Sigmoid colon (tissue), 7 donors: ENCODE data around the gene DNAJB12. TPM values are rescaled to one million over a fixed set of nuclear protein-coding genes. Genes with fewer than 3 reads are reported as not detected.
"Not testable (repeated sequence)": the region's sequence is repeated elsewhere in the genome, so short reads cannot be mapped to it uniquely, and the experiment has no call there.

Experiments
- DNase-seq: peaks from one replicate; pipeline ENCODE4 v3.0.0-alpha.2; 2019
- H3K27ac ChIP-seq, 4 donors: fragments of 200-600 bp; sonication (generic); one replicate each; pipeline ENCODE4 v1.5.1; 2016 to 2019; ENCODE audit warnings: mild to moderate bottlenecking in 1 of 4
- H3K27me3 ChIP-seq, 3 donors: fragments of 200-600 bp; sonication (generic); one replicate each; pipeline ENCODE4 v1.5.1; 2019; ENCODE audit warnings: mild to moderate bottlenecking in 1 of 3
- H3K36me3 ChIP-seq, 4 donors: fragments of 200-600 bp; sonication (generic); one replicate each; pipeline ENCODE4 v1.5.1; 2016 to 2019
- H3K4me1 ChIP-seq, 4 donors: fragments of 200-600 bp; sonication (generic); one replicate each; pipeline ENCODE4 v1.5.1; 2017 to 2019
- H3K4me3 ChIP-seq, 4 donors: fragments of 200-600 bp; sonication (generic); one replicate each; pipeline ENCODE4 v1.5.1; 2017 to 2019; ENCODE audit warnings: mild to moderate bottlenecking in 2 of 4, moderate library complexity in 1 of 4
- H3K9me3 ChIP-seq, 4 donors: fragments of 200-600 bp in 3 of 4; sonication (generic) in 3 of 4; one replicate each; pipeline versions ENCODE4 v1.5.1 to v1.6.1; 2013 to 2019
- CTCF ChIP-seq, 4 experiments: fragments of 450-650 bp in 3 of 4; fragments of 200-600 bp in 1 of 4; IDR thresholded peaks; one replicate each; pipeline ENCODE4 v1.5.1; 2016 to 2019; ENCODE audit warnings: antibody characterized with exemption in 4 of 4, mild to moderate bottlenecking in 3 of 4, moderate library complexity in 2 of 4
- EP300 ChIP-seq, 4 donors: sonication (generic); formaldehyde crosslinking; IDR thresholded peaks; one replicate each; pipeline ENCODE4 v1.6.1; 2017; ENCODE audit warnings: antibody characterized with exemption in 4 of 4
- POLR2A ChIP-seq, 2 donors: fragments of 450-650 bp; IDR thresholded peaks; one replicate each; pipeline ENCODE4 v1.6.1; 2016; ENCODE audit warnings: antibody characterized with exemption in 2 of 2, mild to moderate bottlenecking in 2 of 2, moderate library complexity in 2 of 2
- POLR2AphosphoS5 ChIP-seq, 4 donors: sonication (generic); formaldehyde crosslinking; IDR thresholded peaks; one replicate each; pipeline ENCODE4 v1.6.1; 2017; ENCODE audit warnings: antibody characterized with exemption in 4 of 4
- WGBS, 2 donors: extraction: QIAGEN DNeasy Blood & Tissue Kit; methylation state at CpG; one replicate each; pipeline ENCODE4 v1.1.7; 2013; 5-methylcytosine and 5-hydroxymethylcytosine counted together
- intact Hi-C: fragments of 100-400 bp; cut with DNase I; formaldehyde crosslinking; loops from one replicate; pipeline ENCODE4 v1.15.1; 2023
- polyA plus RNA-seq, 3 donors: library from polyadenylated mRNA; stranded (reverse); fragments of 200-250 nt; gene quantifications; one replicate each; pipeline ENCODE4 v1.2.3, GENCODE V29; 2013
- total RNA-seq, 4 donors: library from RNA; depleted of rRNA; stranded (reverse); fragments of >200 nt; gene quantifications; one replicate each; pipeline ENCODE4 v1.1.0, GENCODE V29; 2016
- donor health status: healthy with polysubstance abuse.
- donor health status: Bipolar disorder and iron deficiency.
- donor health status: healthy.

The DNAJB12 gene
- total and polyA plus RNA-seq, 7 donors, result 9.5 to 38.5 (median 27.1) TPM

DNA sequence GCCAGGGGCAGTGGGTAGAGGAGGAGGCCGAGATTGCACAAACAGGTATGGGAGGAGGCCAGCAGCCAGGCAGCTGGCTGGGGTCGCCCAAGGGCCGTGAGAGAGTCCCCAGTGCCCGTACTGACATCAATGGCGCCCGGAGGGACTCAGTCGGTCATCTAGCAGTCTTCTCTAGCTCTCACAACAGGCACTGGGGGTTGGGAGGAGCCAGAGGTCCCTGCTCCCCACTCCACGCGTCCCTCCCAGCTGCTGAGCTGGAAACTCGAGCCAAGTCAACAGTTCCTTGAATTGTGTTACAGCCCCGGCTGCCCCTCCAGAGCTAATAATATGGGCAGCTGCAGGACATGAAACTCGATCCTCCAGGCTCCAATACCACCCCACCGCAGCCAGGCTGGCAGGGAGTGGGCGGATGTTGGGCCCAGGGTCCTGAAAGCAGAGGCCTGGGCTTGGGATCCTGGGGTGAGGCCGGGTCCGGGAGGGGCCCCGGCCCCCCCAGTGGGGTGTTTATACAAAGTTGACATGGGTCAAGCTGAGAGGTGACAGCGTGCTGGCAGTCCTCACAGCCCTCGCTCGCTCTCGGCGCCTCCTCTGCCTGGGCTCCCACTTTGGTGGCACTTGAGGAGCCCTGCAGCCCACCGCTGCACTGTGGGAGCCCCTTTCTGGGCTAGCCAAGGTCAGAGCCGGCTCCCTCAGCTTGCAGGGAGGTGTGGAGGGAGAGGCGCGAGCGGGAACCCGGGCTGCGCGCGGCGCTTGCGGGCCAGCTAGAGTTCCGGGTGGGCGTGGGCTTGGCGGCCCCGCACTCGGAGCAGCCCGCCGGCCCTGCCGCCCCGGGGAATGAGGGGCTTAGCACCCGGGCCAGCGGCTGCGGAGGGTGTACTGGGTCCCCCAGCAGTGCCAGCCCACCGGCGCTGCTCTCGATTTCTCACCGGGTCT, 29.2 kb downstream of the DNAJB12 start:
- peak overlapping the region; percentile 27 to 60 (median 50) for H3K27ac ChIP-seq
- peaks cover 0 to 35% (median 32%) of the 10 kb centered on the region in 4 donors for H3K4me1 ChIP-seq
- H3K9me3 ChIP-seq, H3K36me3 ChIP-seq, H3K4me3 ChIP-seq, H3K27me3 ChIP-seq, intact Hi-C loops: not testable (repeated sequence)
- TF ChIP-seq POLR2AphosphoS5 (IDR thresholded peaks at IDR 0.05), result peak in 1 of 4 donors; percentile 28
- DNase-seq, result peak; percentile 81
- 85 to 86% methylated on average over 49 of the region's 49 CpGs for WGBS, 2 donors

DNA sequence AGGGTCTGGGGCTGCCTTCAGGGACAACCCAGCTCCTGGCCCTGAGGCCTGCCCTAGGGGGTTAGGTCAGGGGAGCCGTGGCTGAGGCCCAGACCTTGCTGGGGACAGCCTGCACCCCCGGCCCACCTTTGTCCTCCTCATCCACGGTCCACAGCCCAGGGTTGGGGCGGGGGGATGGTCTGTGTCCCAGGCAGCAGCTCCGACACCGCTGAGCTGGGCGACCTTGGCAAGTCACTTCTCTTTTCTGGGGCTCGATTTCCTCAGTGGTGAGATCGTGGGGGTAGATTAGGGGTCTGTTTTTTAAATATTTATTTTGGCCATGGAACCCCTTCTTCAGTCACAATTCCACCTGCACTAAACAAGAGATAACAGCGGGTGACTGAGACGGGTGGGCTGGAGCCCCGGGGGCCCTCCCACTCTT, 30.9 kb downstream of the DNAJB12 start:
- peaks cover 0 to 50% (median 48%) of the 10 kb centered on the region in 4 donors for H3K4me1 ChIP-seq
- 60 to 81% methylated on average over 12 of the region's 12 CpGs for WGBS, 2 donors
- H3K9me3 ChIP-seq, result no peaks in the 10 kb centered on the region
- DNase-seq, result no peak
- intact Hi-C loops, result no loop called here
- no peaks in the 10 kb centered on the region for H3K36me3 ChIP-seq
- no peak overlapping the region for H3K4me3 ChIP-seq
- no peak overlapping the region for H3K27ac ChIP-seq
- TF ChIP-seq POLR2AphosphoS5 (IDR thresholded peaks at IDR 0.05) (no peak), EP300 (IDR thresholded peaks at IDR 0.05) (no peak), CTCF (IDR thresholded peaks at IDR 0.05) (no peak), POLR2A (IDR thresholded peaks at IDR 0.05) (no peak)
- H3K27me3 ChIP-seq, result no peaks in the 10 kb centered on the region

- TF ChIP-seq POLR2A (IDR thresholded peaks at IDR 0.05) (no peak), POLR2AphosphoS5 (IDR thresholded peaks at IDR 0.05) (no peak), EP300 (IDR thresholded peaks at IDR 0.05) (no peak), CTCF (IDR thresholded peaks at IDR 0.05) (no peak)
- H3K27ac ChIP-seq, result no peak overlapping the region
- no peaks in the 10 kb centered on the region for H3K36me3 ChIP-seq
- H3K9me3 ChIP-seq, result no peaks in the 10 kb centered on the region
- H3K4me3 ChIP-seq, result no peak overlapping the region
- H3K27me3 ChIP-seq, result no peaks in the 10 kb centered on the region
- peaks cover 0 to 48% (median 46%) of the 10 kb centered on the region in 4 donors for H3K4me1 ChIP-seq
- intact Hi-C loops, result no loop called here
- DNase-seq, result no peak
- WGBS, 2 donors, result 93 to 94% methylated on average over 10 of the region's 10 CpGs
Measured at GRCh38 chr10:72323108-72323749, 31.5 kb downstream of the DNAJB12 start.

DNA sequence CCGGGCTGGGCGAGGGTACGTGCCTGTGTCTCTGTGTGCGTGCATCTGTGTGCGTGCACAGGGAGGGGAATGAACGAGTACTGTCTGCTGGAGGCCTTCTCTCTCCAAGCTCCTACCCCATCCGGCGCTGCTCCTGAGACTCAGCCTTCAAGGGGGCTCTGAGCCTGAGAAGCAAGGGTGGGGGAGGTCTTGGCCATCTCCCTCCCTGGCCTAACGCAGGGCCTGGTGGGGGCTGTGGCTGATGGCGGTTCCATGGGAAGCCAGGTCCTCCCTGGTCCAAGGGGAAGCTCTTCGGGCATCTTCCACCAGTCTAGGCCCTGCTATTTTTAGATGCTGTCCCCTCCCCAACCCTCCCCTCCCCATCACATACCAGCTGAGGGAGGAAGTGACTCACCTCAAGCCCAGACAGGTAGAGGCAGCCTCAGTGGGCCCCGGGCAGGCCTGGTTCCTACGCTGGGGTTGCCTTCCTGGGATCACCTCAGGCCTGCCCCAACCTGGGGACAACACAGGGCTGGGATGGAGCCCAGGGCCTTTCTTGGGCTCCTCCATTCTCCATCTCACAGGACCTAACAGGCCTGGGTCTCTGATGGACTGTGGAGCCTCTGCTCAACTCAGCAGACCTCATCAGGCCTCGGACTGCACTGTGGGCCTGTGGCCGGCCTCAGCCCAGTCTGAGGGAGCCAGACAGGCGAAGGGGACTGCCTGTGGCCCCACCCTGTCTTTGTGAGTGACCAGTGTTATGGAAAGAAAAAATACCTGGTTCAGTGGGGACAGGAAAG, 32.2 kb downstream of the DNAJB12 start:
- intact Hi-C loops, result no loop called here
- Histone ChIP-seq H3K4me1 (peaks cover 0 to 42% (median 40%) of the 10 kb centered on the region in 4 donors), H3K27me3 (no peaks in the 10 kb centered on the region), H3K9me3 (no peaks in the 10 kb centered on the region), H3K4me3 (no peak overlapping the region), H3K36me3 (no peaks in the 10 kb centered on the region), H3K27ac (no peak overlapping the region)
- WGBS, 2 donors, result 80 to 94% methylated on average over 16 of the region's 16 CpGs
- DNase-seq, result no peak
- TF ChIP-seq EP300 (IDR thresholded peaks at IDR 0.05) (no peak), POLR2A (IDR thresholded peaks at IDR 0.05) (no peak), POLR2AphosphoS5 (IDR thresholded peaks at IDR 0.05) (no peak), CTCF (IDR thresholded peaks at IDR 0.05) (no peak)

DNA sequence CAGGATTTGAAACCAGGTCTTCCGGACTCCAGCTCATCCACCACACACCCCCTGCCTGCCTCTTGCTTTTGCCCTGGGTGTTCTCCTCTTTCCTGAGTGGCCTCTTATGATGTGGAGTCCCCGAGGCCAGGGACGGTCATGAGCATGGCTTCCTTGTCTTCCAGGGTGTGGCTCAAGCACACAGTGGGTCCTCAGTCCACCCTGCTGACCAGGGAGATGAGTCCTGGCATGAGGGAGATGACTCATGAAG, 32.8 kb downstream of the DNAJB12 start:
- WGBS, 2 donors, result 73 to 90% methylated on average over 3 of the region's 3 CpGs
- no peak overlapping the region for H3K4me3 ChIP-seq
- H3K4me1 ChIP-seq, result peaks cover 0 to 45% (median 44%) of the 10 kb centered on the region in 4 donors
- H3K27ac ChIP-seq, result no peak overlapping the region
- no peaks in the 10 kb centered on the region for H3K27me3 ChIP-seq
- no peaks in the 10 kb centered on the region for H3K9me3 ChIP-seq
- intact Hi-C loops, result no loop called here
- no peaks in the 10 kb centered on the region for H3K36me3 ChIP-seq
- TF ChIP-seq EP300 (IDR thresholded peaks at IDR 0.05), result no peak
- no peak for DNase-seq
